GM12878 (cell line): ENCODE measurements around the gene ZNF367. TPM values are rescaled to one million over a fixed set of nuclear protein-coding genes. Genes with fewer than 3 reads are reported as not detected.

Experiments used
- ATAC-seq: fragments of 200-7000 bp; cut with Tn5 transposase; 3 replicates; pipeline ENCODE4 v1.9.1; 2020; ENCODE audit warnings: mild to moderate bottlenecking, moderate library complexity
- BruUV-seq: library from RNA; stranded (reverse); fragments of 400-500 nt; replicated peaks from 2 replicates; lab custom pipeline; 2021; lab: Mats Ljungman, UMichigan
- CTCF ChIA-PET: fragments of 300-600 bp; sonication (Branson Sonifier 250); formaldehyde crosslinking; extraction: SDS; loops from one replicate; lab custom pipeline; 2021; ENCODE audit warnings: inconsistent platforms; lab: Yijun Ruan, JAX
- POLR2A ChIA-PET: fragments of 350-600 bp; formaldehyde crosslinking; extraction: SDS; loops from one replicate; lab custom pipeline; 2021; ENCODE audit warnings: inconsistent platforms; lab: Charles Lee
- RAD21 ChIA-PET: fragments of 300-600 bp; sonication (Branson Sonifier 250); formaldehyde crosslinking; loops from one replicate; lab custom pipeline; 2023; ENCODE audit warnings: antibody characterized with exemption; ENCODE audit not compliant: unreplicated experiment; lab: Charles Lee
- SMC1A ChIA-PET: fragments of 300-600 bp; sonication (Branson Sonifier 250); formaldehyde crosslinking; loops from one replicate; lab custom pipeline; 2023; ENCODE audit not compliant: unreplicated experiment, uncharacterized antibody; lab: Charles Lee
- DNase-seq: peaks from one replicate; pipeline ENCODE4 v3.0.0-alpha.2; 2011; ENCODE audit warnings: low read depth, low spot score
- FAIRE-seq: peaks from 3 replicates; lab custom pipeline; 2011; peaks lifted over from hg19 to GRCh38; lab: Jason Lieb, UNC
- H2AFZ ChIP-seq: 2 replicates; pipeline ENCODE4 v1.6.0; 2011; ENCODE audit warnings: low read depth, low read length, control low read depth; ENCODE audit not compliant: control insufficient read depth
- H3K27ac ChIP-seq: 2 replicates; pipeline ENCODE4 v1.5.1; 2011; ENCODE audit warnings: control low read depth; ENCODE audit not compliant: control insufficient read depth, insufficient read depth
- H3K27me3 ChIP-seq, 2 experiments: replicated peaks in 1 of 2; 2 replicates each; pipeline versions ENCODE4 v1.6.0 to v1.6.1; 2011; ENCODE audit warnings: low read length in 1 of 2; ENCODE audit not compliant: control insufficient read depth in 2 of 2, insufficient read depth in 2 of 2
- H3K36me3 ChIP-seq, 2 experiments: 2 replicates each; pipeline ENCODE4 v1.5.1; 2011; ENCODE audit warnings: low read length in 1 of 2; ENCODE audit not compliant: control insufficient read depth in 2 of 2, insufficient read depth in 2 of 2
- H3K4me1 ChIP-seq: 2 replicates; pipeline ENCODE4 v1.6.1; 2011; ENCODE audit warnings: mild to moderate bottlenecking, low read length, moderate library complexity, mixed read lengths; ENCODE audit not compliant: control insufficient read depth, insufficient read depth
- H3K4me2 ChIP-seq: 2 replicates; pipeline ENCODE4 v1.6.0; 2011; ENCODE audit warnings: control low read depth; ENCODE audit not compliant: control insufficient read depth, insufficient read depth
- H3K4me3 ChIP-seq: fragments of 200-600 bp; sonication (generic); 2 replicates; pipeline ENCODE4 v1.5.1; 2016
- H3K79me2 ChIP-seq: 2 replicates; pipeline ENCODE4 v1.6.0; 2011; ENCODE audit warnings: low read length; ENCODE audit not compliant: control insufficient read depth, insufficient read depth
- H3K9ac ChIP-seq: 2 replicates; pipeline ENCODE4 v1.8.0; 2011; ENCODE audit warnings: low read length, control low read depth, mixed read lengths; ENCODE audit not compliant: control insufficient read depth, insufficient read depth
- H3K9me3 ChIP-seq: replicated peaks from 3 replicates; pipeline ENCODE4 v1.5.1; 2011; ENCODE audit warnings: mild to moderate bottlenecking, low read length; ENCODE audit not compliant: control insufficient read depth, insufficient read depth
- H4K20me1 ChIP-seq: 2 replicates; pipeline ENCODE4 v1.6.0; 2011; ENCODE audit not compliant: control insufficient read depth, insufficient read depth
- ATF7 ChIP-seq: fragments of 450-650 bp; IDR thresholded peaks from 2 replicates; pipeline ENCODE4 v1.6.1; 2016; ENCODE audit warnings: low read depth, mild to moderate bottlenecking
- BMI1 ChIP-seq: fragments of 450-650 bp; IDR thresholded peaks from 2 replicates; pipeline ENCODE4 v1.6.1; 2016; ENCODE audit warnings: mild to moderate bottlenecking, moderate library complexity, borderline replicate concordance
- DPF2 ChIP-seq: fragments of 450-650 bp; IDR thresholded peaks from 2 replicates; pipeline ENCODE4 v1.6.1; 2017; ENCODE audit warnings: mild to moderate bottlenecking
- EED ChIP-seq: sonication (generic); IDR thresholded peaks from 2 replicates; pipeline ENCODE4 v1.6.1; 2016; ENCODE audit warnings: antibody characterized with exemption, low read depth
- EP300 ChIP-seq, 2 experiments: fragments of 150-350 bp in 1 of 2; IDR thresholded peaks; 2 replicates each; pipeline ENCODE4 v1.6.1; 2011 to 2012; ENCODE audit warnings: low read depth in 2 of 2, low read length in 2 of 2, borderline replicate concordance in 1 of 2, improper control_type of control experiment in 1 of 2, inconsistent platforms in 1 of 2; ENCODE audit not compliant: control insufficient read depth in 1 of 2
- IKZF2 ChIP-seq, 2 experiments: fragments of 450-650 bp; IDR thresholded peaks; 2 replicates each; pipeline ENCODE4 v1.6.1; 2017; ENCODE audit warnings: mild to moderate bottlenecking in 2 of 2, moderate library complexity in 2 of 2
- LARP7 ChIP-seq: fragments of 450-650 bp; IDR thresholded peaks from 2 replicates; pipeline ENCODE4 v1.6.1; 2017; ENCODE audit warnings: mild to moderate bottlenecking
- MEF2A ChIP-seq: IDR thresholded peaks from 2 replicates; pipeline ENCODE4 v1.6.1; 2011; ENCODE audit warnings: low read depth, mild to moderate bottlenecking, low read length, moderate library complexity; ENCODE audit not compliant: insufficient read depth
- MEF2B ChIP-seq: fragments of 450-650 bp; IDR thresholded peaks from 2 replicates; pipeline ENCODE4 v1.6.1; 2018; ENCODE audit warnings: mild to moderate bottlenecking, moderate library complexity; ENCODE audit not compliant: partially characterized antibody, poor library complexity, severe bottlenecking
- MTA2 ChIP-seq: fragments of 450-650 bp; IDR thresholded peaks from 2 replicates; pipeline ENCODE4 v1.6.1; 2016; ENCODE audit warnings: low read depth, mild to moderate bottlenecking, moderate library complexity
- NBN ChIP-seq: fragments of 450-650 bp; IDR thresholded peaks from 2 replicates; pipeline ENCODE4 v1.6.1; 2016
- NR2F1 ChIP-seq: fragments of 450-650 bp; conservative IDR thresholded peaks from 2 replicates; pipeline ENCODE4 v1.6.1; 2017; ENCODE audit warnings: mild to moderate bottlenecking
- SREBF1 ChIP-seq: IDR thresholded peaks from 2 replicates; pipeline ENCODE4 v1.6.1; 2012; ENCODE audit warnings: mild to moderate bottlenecking, low read length
- WGBS: methylation state at CpG from one replicate; pipeline ENCODE4 v1.1.6; 2016; ENCODE audit warnings: low lambda C conversion rate; ENCODE audit not compliant: insufficient replicate concordance, insufficient coverage; ENCODE audit errors: missing lambda C conversion rate; 5-methylcytosine and 5-hydroxymethylcytosine counted together
- in situ Hi-C: fragments of 300-500 bp; cut with MboI; formaldehyde crosslinking; loops from 9 replicates; pipeline ENCODE4 v1.14.3; 2018; ENCODE audit warnings: mixed read lengths
- intact Hi-C: fragments of 100-400 bp; cut with micrococcal nuclease; formaldehyde crosslinking; loops from one replicate; pipeline ENCODE4 v1.14.2; 2022; ENCODE audit not compliant: unreplicated experiment
- polyA plus RNA-seq, 11 experiments: library from polyadenylated mRNA; depleted of rRNA in 4 of 11; unstranded in 6 of 11; stranded (reverse) in 5 of 11; fragments of >200 nt; fragmentation: Nextera tagmentation in 4 of 11; fragmentation: Illumina TruSeq in 1 of 11; extraction: Ambion mirVana in 4 of 11; extraction: Trizol in 1 of 11; gene quantifications; 1 replicate in 1 of 11; 2 replicates in 10 of 11; pipeline versions ENCODE4 v1.2.1 to v1.2.3, GENCODE V29; 2011 to 2016; ENCODE audit warnings: inconsistent platforms in 2 of 11, missing spikeins in 2 of 11, low read depth in 1 of 11
- total RNA-seq, 4 experiments: library from RNA; depleted of rRNA in 3 of 4; stranded (reverse); fragments of >200 nt in 3 of 4; fragmentation: Illumina TruSeq in 1 of 4; extraction: Trizol in 1 of 4; gene quantifications; 2 replicates each; pipeline versions ENCODE4 v1.2.1 to v1.2.3, GENCODE V29; 2013 to 2021
- TF ChIP-seq, protein P1 (sequence below): IDR thresholded peaks from 2 replicates; pipeline ENCODE4 v1.6.1; 2012; ENCODE audit warnings: mild to moderate bottlenecking, low read depth, low read length
- TF ChIP-seq, protein P2 (sequence below): fragments of 450-650 bp; IDR thresholded peaks from 2 replicates; pipeline ENCODE4 v1.6.1; 2016; ENCODE audit warnings: mild to moderate bottlenecking, moderate library complexity, borderline replicate concordance

Gene ZNF367
- total and polyA plus RNA-seq, 10 of the 15 experiments (the other 5 are each of a cell fraction or from before 2014, with no cell fraction given), result 2.9 to 16.3 (median 11.1) TPM

DNA sequence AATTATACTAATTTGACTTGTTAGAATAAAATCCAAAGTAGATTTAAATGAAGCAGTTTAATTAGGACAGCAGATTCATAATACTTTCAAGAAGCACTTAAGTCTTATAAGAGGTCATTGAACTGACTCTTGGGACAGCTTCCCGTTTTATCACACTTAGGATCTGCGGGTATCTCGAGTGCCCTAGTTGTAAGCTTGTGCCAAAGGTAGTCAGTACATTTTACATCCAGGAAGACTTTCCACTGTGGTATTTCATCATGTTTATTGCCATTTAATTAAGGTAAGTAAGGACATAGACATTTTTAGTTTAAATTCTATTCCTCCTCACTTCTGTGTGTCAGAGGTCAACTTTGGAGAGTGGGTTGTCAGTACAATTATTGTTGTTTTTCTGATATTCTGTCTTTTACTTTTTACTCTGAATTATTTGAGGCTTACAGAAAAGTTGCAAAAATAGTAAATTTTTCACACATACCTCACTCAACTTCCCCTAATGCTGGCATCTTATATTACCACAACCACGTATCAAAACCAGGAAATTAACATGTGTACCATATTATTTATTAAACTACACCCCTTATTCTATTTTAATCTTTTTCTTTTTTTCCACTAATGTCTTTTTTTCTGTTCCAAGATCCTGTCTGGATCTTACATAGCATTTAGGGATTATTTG lies 7.5 kb upstream of the ZNF367 start:
- RAD21 ChIA-PET, result interaction anchor here (0.7 to 2.0 kb wide), 2 partner anchors 12 to 16 kb away, joined by 3 to 5 read pairs; no protein-coding TSS in a partner anchor
- FAIRE-seq, result no peak

More for the DNA sequence above, 7.5 kb upstream of the ZNF367 start:
- Histone ChIP-seq H3K36me3 (no peaks in the 10 kb centered on the region), H3K27me3 (no peaks in the 10 kb centered on the region), H4K20me1 (no peaks in the 10 kb centered on the region), H3K9ac (no peak overlapping the region), H3K4me1 (peaks cover 6% of the 10 kb centered on the region), H3K27ac (no peak overlapping the region), H3K4me2 (no peak overlapping the region), H3K4me3 (no peak overlapping the region)
- no peak for DNase-seq
- CTCF ChIA-PET, result interaction anchor here (0.6 to 1.2 kb wide), 3 partner anchors 14 to 102 kb away, joined by 3 read pairs; no protein-coding TSS in a partner anchor
- peak; percentile 39; the same call in 1 of the 3 replicates for ATAC-seq
- 65% methylated on average over 4 of the region's 4 CpGs for WGBS
- no TSS peak for BruUV-seq
- intact Hi-C loops (no loop called here), in situ Hi-C loops (no loop called here)
- no peak for TF ChIP-seq SREBF1
- 0 out of 2 replicates have a peak, but pooled peaks have one; percentile 32 for TF ChIP-seq DPF2
- TF ChIP-seq, protein P1, sequence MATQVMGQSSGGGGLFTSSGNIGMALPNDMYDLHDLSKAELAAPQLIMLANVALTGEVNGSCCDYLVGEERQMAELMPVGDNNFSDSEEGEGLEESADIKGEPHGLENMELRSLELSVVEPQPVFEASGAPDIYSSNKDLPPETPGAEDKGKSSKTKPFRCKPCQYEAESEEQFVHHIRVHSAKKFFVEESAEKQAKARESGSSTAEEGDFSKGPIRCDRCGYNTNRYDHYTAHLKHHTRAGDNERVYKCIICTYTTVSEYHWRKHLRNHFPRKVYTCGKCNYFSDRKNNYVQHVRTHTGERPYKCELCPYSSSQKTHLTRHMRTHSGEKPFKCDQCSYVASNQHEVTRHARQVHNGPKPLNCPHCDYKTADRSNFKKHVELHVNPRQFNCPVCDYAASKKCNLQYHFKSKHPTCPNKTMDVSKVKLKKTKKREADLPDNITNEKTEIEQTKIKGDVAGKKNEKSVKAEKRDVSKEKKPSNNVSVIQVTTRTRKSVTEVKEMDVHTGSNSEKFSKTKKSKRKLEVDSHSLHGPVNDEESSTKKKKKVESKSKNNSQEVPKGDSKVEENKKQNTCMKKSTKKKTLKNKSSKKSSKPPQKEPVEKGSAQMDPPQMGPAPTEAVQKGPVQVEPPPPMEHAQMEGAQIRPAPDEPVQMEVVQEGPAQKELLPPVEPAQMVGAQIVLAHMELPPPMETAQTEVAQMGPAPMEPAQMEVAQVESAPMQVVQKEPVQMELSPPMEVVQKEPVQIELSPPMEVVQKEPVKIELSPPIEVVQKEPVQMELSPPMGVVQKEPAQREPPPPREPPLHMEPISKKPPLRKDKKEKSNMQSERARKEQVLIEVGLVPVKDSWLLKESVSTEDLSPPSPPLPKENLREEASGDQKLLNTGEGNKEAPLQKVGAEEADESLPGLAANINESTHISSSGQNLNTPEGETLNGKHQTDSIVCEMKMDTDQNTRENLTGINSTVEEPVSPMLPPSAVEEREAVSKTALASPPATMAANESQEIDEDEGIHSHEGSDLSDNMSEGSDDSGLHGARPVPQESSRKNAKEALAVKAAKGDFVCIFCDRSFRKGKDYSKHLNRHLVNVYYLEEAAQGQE, result no peak
- 0 out of 4 replicates have a peak, but pooled peaks of 1 of the 2 experiments have one; percentile 19 for TF ChIP-seq EP300 (IDR thresholded peaks at IDR 0.05; ENCODE audit: borderline replicate concordance in 1 of 2, control insufficient read depth in 1 of 2, low read depth in 2 of 2, low read length in 2 of 2)
- no peak for TF ChIP-seq MEF2A
- TF ChIP-seq EED, result no peak
- peak; percentile 38; the same call in 1 of the 2 replicates for TF ChIP-seq BMI1
- TF ChIP-seq NBN, result 0 out of 2 replicates have a peak, but pooled peaks have one; percentile 26
- peak; percentile 74 for TF ChIP-seq MEF2B
- TF ChIP-seq ATF7, result peak; percentile 89
- TF ChIP-seq IKZF2 (IDR thresholded peaks at IDR 0.05), result peak in 1 of 2 experiments; percentile 25; a peak in 1 of 4 replicates
- TF ChIP-seq LARP7, result no peak
- TF ChIP-seq MTA2, result peak; percentile 66; the same call in 1 of the 2 replicates
- TF ChIP-seq, protein P2, sequence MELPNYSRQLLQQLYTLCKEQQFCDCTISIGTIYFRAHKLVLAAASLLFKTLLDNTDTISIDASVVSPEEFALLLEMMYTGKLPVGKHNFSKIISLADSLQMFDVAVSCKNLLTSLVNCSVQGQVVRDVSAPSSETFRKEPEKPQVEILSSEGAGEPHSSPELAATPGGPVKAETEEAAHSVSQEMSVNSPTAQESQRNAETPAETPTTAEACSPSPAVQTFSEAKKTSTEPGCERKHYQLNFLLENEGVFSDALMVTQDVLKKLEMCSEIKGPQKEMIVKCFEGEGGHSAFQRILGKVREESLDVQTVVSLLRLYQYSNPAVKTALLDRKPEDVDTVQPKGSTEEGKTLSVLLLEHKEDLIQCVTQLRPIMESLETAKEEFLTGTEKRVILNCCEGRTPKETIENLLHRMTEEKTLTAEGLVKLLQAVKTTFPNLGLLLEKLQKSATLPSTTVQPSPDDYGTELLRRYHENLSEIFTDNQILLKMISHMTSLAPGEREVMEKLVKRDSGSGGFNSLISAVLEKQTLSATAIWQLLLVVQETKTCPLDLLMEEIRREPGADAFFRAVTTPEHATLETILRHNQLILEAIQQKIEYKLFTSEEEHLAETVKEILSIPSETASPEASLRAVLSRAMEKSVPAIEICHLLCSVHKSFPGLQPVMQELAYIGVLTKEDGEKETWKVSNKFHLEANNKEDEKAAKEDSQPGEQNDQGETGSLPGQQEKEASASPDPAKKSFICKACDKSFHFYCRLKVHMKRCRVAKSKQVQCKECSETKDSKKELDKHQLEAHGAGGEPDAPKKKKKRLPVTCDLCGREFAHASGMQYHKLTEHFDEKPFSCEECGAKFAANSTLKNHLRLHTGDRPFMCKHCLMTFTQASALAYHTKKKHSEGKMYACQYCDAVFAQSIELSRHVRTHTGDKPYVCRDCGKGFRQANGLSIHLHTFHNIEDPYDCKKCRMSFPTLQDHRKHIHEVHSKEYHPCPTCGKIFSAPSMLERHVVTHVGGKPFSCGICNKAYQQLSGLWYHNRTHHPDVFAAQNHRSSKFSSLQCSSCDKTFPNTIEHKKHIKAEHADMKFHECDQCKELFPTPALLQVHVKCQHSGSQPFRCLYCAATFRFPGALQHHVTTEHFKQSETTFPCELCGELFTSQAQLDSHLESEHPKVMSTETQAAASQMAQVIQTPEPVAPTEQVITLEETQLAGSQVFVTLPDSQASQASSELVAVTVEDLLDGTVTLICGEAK, result no peak
- peak; percentile 64; the same call in 1 of the 2 replicates for TF ChIP-seq NR2F1
- TF ChIP-seq, all 136 proteins: peak for 9
- Histone ChIP-seq H2AFZ (no peak overlapping the region), H3K9me3 (no peaks in the 10 kb centered on the region), H3K79me2 (no peaks in the 10 kb centered on the region)
- POLR2A ChIA-PET, result interaction anchor here (2.1 kb wide), 1 partner anchor 12 kb away, joined by 6 read pairs; no protein-coding TSS in a partner anchor
- SMC1A ChIA-PET, result interaction anchor here (0.9 to 3.4 kb wide), 6 partner anchors 13 to 52 kb away, joined by 3 to 16 read pairs (median 4); partner anchors contain the start of gene HABP4
